ENCODE measurements around the gene C16orf54.

GRCh38 chr16:29736112-29736511 is 9.7 kb downstream of the C16orf54 start:
- TF ChIP-seq CTCF (IDR thresholded peaks at IDR 0.05) = no peak
- no peak for TF ChIP-seq POLR2AphosphoS5 (IDR thresholded peaks at IDR 0.05)
- TF ChIP-seq POLR2A (IDR thresholded peaks at IDR 0.05) = no peak

All from sigmoid colon (tissue), 4 donors.